NB4 (cell line): ENCODE results near the gene SLC37A2.

Source experiments
- DNase-seq: peaks from one replicate; pipeline ENCODE4 v3.0.0; 2010; ENCODE audit warnings: low read depth
- H3K4me3 ChIP-seq: one replicate; pipeline ENCODE4 v1.5.1; 2011; ENCODE audit warnings: mild to moderate bottlenecking, low read depth, low read length, moderate library complexity
- CTCF ChIP-seq: IDR thresholded peaks from one replicate; pipeline ENCODE4 v1.5.1; 2012; ENCODE audit warnings: low read depth, low read length
- MAX ChIP-seq: IDR thresholded peaks from 2 replicates; pipeline ENCODE4 v1.6.1; 2011; ENCODE audit warnings: low read depth, low read length
- MYC ChIP-seq: IDR thresholded peaks from 2 replicates; pipeline ENCODE4 v1.6.1; 2011; ENCODE audit warnings: low read depth, low read length
- POLR2A ChIP-seq: IDR thresholded peaks from 2 replicates; pipeline ENCODE4 v1.6.1; 2011; ENCODE audit warnings: mild to moderate bottlenecking; ENCODE audit not compliant: insufficient read length; ENCODE audit errors: extremely low read depth

Gene SLC37A2

GRCh38 chr11:125084057-125084416, 20.9 kb downstream of the SLC37A2 start:
- DNase-seq, result no peak
- no peak for TF ChIP-seq MYC
- no peak for TF ChIP-seq CTCF
- TF ChIP-seq MAX, result no peak
- no peak for TF ChIP-seq POLR2A
- H3K4me3 ChIP-seq, result no peak overlapping the region

- no peak for DNase-seq
- TF ChIP-seq POLR2A (no peak), MAX (no peak), MYC (no peak), CTCF (no peak)
- no peak overlapping the region for H3K4me3 ChIP-seq
These were observed 21.7 kb downstream of the SLC37A2 start for GRCh38 chr11:125084761-125085231.

GRCh38 chr11:125085301-125086081, 22.4 kb downstream of the SLC37A2 start:
- no peak for DNase-seq
- peak; percentile 15 for TF ChIP-seq CTCF
- TF ChIP-seq MAX, result no peak
- TF ChIP-seq MYC, result no peak
- TF ChIP-seq POLR2A, result no peak
- no peak overlapping the region for H3K4me3 ChIP-seq

- no peak for DNase-seq
- no peak overlapping the region for H3K4me3 ChIP-seq
- TF ChIP-seq POLR2A, result no peak
- TF ChIP-seq MYC, result no peak
These were observed 23.7 kb downstream of the SLC37A2 start for GRCh38 chr11:125086633-125087296.

- H3K4me3 ChIP-seq, result no peak overlapping the region
- no peak for DNase-seq
- no peak for TF ChIP-seq CTCF
- TF ChIP-seq POLR2A, result no peak
- TF ChIP-seq MYC, result no peak
- no peak for TF ChIP-seq MAX
These were observed 25.0 kb downstream of the SLC37A2 start for GRCh38 chr11:125088123-125088522.
